Naive B cell (primary cell): ENCODE measurements around the gene ANGEL2. TPM values are rescaled to one million over a fixed set of nuclear protein-coding genes. Genes with fewer than 3 reads are reported as not detected.
A peak's percentile ranks its signal among the peaks of the same experiment; 100 is the strongest.

Experiments used
- ATAC-seq, 2 donors: fragments of 150-1000 bp; cut with Tn5 transposase; 2 replicates each; pipeline ENCODE4 v1.10.0; 2021; ENCODE audit warnings: low read depth in 2 of 2, mild to moderate bottlenecking in 2 of 2, moderate library complexity in 2 of 2
- DNase-seq: peaks from one replicate; pipeline ENCODE4 v3.0.0; 2022
- H3K27ac Mint-ChIP-seq, 6 donors: one replicate each; pipeline ENCODE4 v1.8.0; 2020 to 2022; ENCODE audit warnings: mild to moderate bottlenecking in 6 of 6, mixed read lengths in 6 of 6, moderate library complexity in 5 of 6, inconsistent platforms in 2 of 6
- H3K27me3 Mint-ChIP-seq, 3 donors: one replicate each; pipeline ENCODE4 v1.8.0; 2021 to 2022; ENCODE audit warnings: mixed read lengths in 3 of 3, mild to moderate bottlenecking in 1 of 3
- H3K36me3 Mint-ChIP-seq, 2 donors: one replicate each; pipeline ENCODE4 v1.8.0; 2020 to 2022; ENCODE audit warnings: mixed read lengths in 2 of 2, inconsistent platforms in 1 of 2, mild to moderate bottlenecking in 1 of 2
- H3K4me1 Mint-ChIP-seq, 3 donors: one replicate each; pipeline ENCODE4 v1.8.0; 2020 to 2022; ENCODE audit warnings: mixed read lengths in 3 of 3, inconsistent platforms in 1 of 3, mild to moderate bottlenecking in 1 of 3, moderate library complexity in 1 of 3
- H3K4me3 Mint-ChIP-seq, 8 donors: one replicate each; pipeline ENCODE4 v1.8.0; 2020 to 2022; ENCODE audit warnings: mild to moderate bottlenecking in 8 of 8, mixed read lengths in 8 of 8, moderate library complexity in 8 of 8, inconsistent platforms in 2 of 8
- H3K9me3 Mint-ChIP-seq, 7 donors: one replicate each; pipeline ENCODE4 v1.8.0; 2020 to 2022; ENCODE audit warnings: mixed read lengths in 7 of 7, mild to moderate bottlenecking in 5 of 7, inconsistent platforms in 2 of 7, moderate library complexity in 1 of 7
- polyA plus RNA-seq, 6 donors: library from polyadenylated mRNA; unstranded; fragments of 300-500 nt; fragmentation: Illumina TruSeq; gene quantifications; one replicate each; pipeline ENCODE4 v1.2.3, GENCODE V29; 2021; ENCODE audit warnings: low read depth in 6 of 6

The ANGEL2 gene, protein sequence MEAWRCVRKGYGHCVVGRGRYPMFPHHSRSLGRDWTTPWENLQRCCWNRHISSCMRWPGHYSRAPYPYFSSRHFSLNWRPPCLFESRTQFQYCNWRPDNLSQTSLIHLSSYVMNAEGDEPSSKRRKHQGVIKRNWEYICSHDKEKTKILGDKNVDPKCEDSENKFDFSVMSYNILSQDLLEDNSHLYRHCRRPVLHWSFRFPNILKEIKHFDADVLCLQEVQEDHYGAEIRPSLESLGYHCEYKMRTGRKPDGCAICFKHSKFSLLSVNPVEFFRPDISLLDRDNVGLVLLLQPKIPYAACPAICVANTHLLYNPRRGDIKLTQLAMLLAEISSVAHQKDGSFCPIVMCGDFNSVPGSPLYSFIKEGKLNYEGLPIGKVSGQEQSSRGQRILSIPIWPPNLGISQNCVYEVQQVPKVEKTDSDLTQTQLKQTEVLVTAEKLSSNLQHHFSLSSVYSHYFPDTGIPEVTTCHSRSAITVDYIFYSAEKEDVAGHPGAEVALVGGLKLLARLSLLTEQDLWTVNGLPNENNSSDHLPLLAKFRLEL
- polyA plus RNA-seq: 10 to 100 TPM; 24.5 to 43.0 (median 31.9) TPM

DNA sequence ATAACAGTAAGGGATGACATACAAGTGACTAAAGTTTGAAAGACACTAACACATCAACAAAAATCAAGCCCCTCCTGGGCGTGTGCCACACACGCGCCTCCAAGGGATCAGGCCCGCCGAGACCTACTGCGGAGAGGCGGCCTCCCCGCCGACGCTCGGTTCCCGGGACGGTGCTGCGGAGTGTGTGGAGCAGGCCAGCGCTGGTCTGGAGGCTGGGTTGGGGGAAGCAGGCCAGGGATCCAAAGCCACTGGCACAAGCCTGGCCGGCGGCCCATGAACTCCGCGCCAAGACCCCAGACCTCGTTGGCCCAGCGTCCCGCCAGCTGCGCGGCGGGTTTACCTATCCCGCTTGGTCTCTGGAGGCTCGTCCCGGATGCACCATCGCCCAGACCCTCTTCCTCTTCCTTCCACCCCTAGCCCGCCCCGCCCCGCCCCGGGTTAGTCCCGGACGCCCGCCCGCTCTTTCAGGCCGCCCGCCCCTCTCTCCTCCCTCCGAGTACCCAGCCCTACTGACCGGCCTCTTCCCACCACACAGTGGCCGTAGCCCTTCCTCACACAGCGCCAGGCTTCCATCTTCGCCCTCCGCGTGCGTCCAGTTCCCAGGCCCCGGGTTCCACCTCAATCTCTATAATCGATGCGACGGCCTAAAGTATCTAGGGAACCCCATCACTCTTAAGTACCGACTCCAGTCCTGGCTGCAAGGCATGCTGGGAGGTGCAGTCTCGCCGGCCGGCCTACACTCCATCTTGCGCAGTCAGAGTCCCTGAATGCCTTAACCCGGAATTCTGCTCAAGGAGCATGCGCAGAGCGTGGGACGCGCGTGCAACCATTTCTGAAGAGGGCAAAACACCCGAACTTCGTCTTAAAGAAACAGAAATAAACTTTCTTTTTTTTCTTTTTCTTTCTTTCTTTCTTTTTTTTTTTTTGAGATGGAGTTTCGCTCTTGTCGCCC lies at the start of gene ANGEL2:
TSS of gene ANGEL2 (minus strand) at position 769 of the 952 bp plus-strand sequence. CDS start at position 573, 196 bp downstream.
- H3K27me3 Mint-ChIP-seq: peaks cover 0 to 7% (median 0%) of the 10 kb centered on the region in 3 donors
- DNase-seq (peak; percentile 93), ATAC-seq (peak; percentile 96)
- peak within 1 kb of the TSS; percentile 99 to 100 (median 99) for H3K27ac Mint-ChIP-seq
- peak within 1 kb of the TSS; percentile 92 to 100 (median 100) for H3K4me3 Mint-ChIP-seq
- no peaks in the 10 kb centered on the region for H3K9me3 Mint-ChIP-seq
- peaks cover 0 to 8% of the 10 kb centered on the region in 2 donors for H3K36me3 Mint-ChIP-seq
- peaks cover 17 to 23% (median 23%) of the 10 kb centered on the region in 3 donors for H3K4me1 Mint-ChIP-seq

DNA sequence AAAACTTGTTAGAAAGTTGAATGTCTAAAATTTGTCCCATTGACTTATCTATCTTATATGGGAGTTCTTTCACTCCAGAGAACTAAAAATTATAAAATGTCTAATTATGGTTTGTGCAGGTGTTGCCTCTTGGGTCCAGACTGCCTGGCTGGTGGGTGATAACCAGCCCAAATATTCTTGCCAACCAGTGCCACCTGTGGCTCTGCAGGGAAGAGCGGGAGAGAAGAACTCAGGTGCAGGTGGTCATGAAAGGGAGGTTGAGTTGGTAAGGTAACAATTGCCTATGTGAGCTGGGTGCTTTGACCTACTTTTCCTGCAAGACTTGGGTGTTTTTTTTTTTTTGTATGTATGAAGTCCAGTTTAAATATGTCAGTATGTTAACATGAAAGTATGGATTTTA lies 45.6 kb upstream of the ANGEL2 start:
- Mint-ChIP-seq H3K4me3 (no peak overlapping the region), H3K27ac (no peak overlapping the region), H3K9me3 (peaks cover 0 to 2% (median 0%) of the 10 kb centered on the region in 7 donors), H3K27me3 (no peaks in the 10 kb centered on the region), H3K4me1 (peaks cover 11 to 27% (median 12%) of the 10 kb centered on the region in 3 donors), H3K36me3 (no peaks in the 10 kb centered on the region)
- DNase-seq (no peak), ATAC-seq (no peak)

DNA sequence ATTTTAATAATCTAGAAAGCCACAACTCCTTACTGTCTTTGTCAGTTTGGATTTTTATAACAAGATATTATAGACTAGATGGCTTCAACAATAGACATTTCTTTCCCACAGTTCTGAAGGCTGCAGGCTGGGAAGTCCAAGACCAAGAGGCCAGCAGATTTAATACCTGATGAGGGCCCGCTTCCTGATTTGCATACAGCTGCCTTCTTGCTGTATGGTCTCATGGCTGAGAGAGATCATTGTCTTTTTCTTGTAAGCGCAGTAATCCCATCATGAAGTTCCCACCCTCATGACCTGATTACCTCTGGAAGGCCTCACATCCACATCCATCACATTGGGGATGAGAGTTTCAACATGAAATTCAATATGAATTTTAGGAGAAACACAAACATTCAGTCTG lies 45.2 kb upstream of the ANGEL2 start:
- Mint-ChIP-seq H3K9me3 (peaks cover 0 to 2% (median 0%) of the 10 kb centered on the region in 7 donors), H3K27ac (no peak overlapping the region), H3K4me1 (peaks cover 8 to 23% (median 9%) of the 10 kb centered on the region in 3 donors), H3K27me3 (no peaks in the 10 kb centered on the region), H3K36me3 (no peaks in the 10 kb centered on the region), H3K4me3 (no peak overlapping the region)
- DNase-seq (no peak), ATAC-seq (no peak)

DNA sequence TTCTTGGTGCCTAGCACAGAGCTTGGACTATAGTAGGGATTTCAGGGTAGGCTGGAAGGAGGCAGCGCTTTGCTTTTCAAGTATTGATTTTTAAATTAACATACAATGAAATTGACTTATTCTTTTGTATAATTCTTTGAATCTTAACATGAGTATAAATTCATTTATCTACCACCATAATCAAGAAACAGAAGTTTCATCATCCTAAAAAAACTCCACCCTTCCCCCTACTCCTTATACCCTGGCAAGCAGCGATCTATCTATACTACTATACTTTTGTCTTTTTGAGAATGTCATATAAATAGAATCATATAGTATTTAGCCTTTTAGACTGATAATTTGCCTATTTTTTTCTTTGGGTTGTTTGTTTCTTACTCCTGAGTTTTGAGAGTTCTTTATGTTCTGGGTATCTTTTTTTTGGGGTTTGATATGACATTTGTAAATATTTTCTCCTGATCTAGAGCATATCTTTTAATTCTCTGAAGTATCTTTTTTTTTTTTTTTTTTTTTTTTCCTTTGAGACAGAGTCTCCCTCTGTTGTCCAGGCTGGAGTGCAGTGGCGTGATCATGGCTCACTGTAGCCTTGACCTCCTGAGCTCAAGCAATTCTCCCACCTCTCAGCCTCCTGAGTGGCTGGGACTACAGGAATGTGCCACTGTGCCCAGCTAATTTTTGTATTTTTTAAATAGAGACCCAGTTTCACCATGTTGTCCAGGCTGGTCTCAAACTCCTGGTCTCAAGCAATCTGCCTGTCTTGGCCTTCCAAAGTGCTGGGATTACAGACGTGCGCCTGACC lies 41.8 kb upstream of the ANGEL2 start:
- Mint-ChIP-seq H3K4me1 (peaks cover 10 to 22% (median 12%) of the 10 kb centered on the region in 3 donors), H3K4me3 (no peak overlapping the region), H3K27me3 (no peaks in the 10 kb centered on the region), H3K27ac (peak overlapping the region in 1 of 6 donors; percentile 22), H3K36me3 (no peaks in the 10 kb centered on the region), H3K9me3 (peaks cover 0 to 2% (median 0%) of the 10 kb centered on the region in 7 donors)
- ATAC-seq: no peak
- DNase-seq: no peak

DNA sequence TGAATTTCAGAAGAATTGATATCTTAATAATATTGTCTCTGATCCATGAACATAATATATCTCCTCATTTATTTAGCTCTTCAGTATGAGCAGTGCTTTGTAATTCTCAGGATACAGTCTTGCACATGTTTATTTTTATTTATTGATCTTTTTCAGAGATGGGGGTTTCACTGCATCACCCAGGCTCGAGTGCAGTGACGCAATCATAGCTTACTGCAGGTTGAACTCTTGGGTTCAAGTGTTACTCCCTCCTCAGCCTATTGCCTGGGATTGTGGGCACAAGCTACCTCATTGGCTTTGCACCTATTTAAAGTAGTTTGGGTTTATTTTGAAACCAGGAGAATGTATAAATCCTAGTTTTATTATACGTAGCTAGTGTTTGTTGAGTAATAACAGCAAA lies 40.1 kb upstream of the ANGEL2 start:
- DNase-seq (no peak), ATAC-seq (no peak)
- H3K4me3 Mint-ChIP-seq: no peak overlapping the region
- peaks cover 0 to 2% (median 0%) of the 10 kb centered on the region in 7 donors for H3K9me3 Mint-ChIP-seq
- H3K27me3 Mint-ChIP-seq: no peaks in the 10 kb centered on the region
- peaks cover 13 to 27% (median 22%) of the 10 kb centered on the region in 3 donors for H3K4me1 Mint-ChIP-seq
- no peak overlapping the region for H3K27ac Mint-ChIP-seq
- peaks cover 0 to 1% of the 10 kb centered on the region in 2 donors for H3K36me3 Mint-ChIP-seq

DNA sequence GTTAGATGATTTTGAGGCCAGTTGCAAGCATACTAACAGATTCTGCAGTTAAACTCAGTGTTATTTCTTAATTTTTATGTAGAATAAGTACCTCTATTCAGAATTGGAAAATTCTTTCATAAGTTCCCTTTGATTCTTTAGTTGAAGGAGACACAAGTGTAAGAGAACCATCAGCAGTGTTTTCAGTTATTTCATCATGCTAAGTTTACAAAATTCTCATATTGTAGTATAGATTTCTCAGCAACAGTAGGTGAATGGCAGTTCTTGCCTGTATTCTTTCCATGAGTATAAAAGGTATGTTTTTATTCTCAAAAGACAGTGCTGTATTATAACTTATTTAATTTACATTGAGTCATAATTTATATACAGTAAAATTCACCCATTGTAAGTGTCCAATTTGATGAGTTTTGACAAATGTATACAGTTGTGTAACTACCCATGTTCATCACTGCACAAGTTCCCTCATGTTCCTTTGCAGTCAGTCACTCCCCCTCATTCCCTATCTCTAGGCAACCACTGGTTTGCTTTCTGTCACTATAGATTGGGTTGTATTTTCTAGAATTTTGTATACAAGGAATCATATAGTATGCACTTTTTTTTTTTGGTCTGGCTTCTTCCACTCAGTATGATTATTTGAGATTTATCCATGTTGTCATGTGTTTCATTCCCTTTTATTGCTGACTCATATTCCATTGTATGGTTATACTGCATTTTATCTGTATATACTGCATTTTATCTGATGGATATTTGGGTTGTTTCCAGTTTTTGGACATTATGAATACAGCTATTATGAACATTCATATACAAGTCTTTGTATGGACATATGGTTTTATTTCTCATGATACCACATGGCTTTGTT lies 39.3 kb upstream of the ANGEL2 start:
- Mint-ChIP-seq H3K9me3 (peaks cover 0 to 6% (median 1%) of the 10 kb centered on the region in 7 donors), H3K27me3 (no peaks in the 10 kb centered on the region), H3K4me3 (peak overlapping the region in 1 of 8 donors; percentile 4), H3K36me3 (peaks cover 5 to 9% of the 10 kb centered on the region in 2 donors), H3K4me1 (peaks cover 21 to 33% (median 30%) of the 10 kb centered on the region in 3 donors), H3K27ac (no peak overlapping the region)
- ATAC-seq (no peak), DNase-seq (no peak)

DNA sequence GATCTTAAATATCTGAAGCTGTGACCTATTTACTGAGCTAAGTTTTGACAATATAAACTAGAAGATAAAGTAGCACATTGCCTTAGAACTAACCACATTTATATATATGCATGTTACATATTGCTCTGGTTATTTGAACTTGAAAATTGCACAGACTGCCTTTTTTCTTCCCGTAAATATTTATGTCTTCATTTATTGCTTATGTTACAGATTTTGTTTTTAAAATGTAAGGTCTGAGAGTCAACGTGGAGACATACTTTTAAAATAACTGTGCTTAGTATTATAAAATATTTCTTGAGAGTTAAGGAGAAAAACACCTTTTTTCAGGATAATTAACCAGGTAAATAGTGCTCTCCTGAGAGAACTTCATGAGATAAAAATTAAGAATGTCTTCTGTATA lies 38.5 kb upstream of the ANGEL2 start:
- H3K9me3 Mint-ChIP-seq: peaks cover 0 to 6% (median 3%) of the 10 kb centered on the region in 7 donors
- H3K27ac Mint-ChIP-seq: no peak overlapping the region
- H3K4me3 Mint-ChIP-seq: no peak overlapping the region
- H3K4me1 Mint-ChIP-seq: peaks cover 23 to 31% (median 29%) of the 10 kb centered on the region in 3 donors
- H3K36me3 Mint-ChIP-seq: peaks cover 5 to 15% of the 10 kb centered on the region in 2 donors
- ATAC-seq (no peak), DNase-seq (no peak)
- H3K27me3 Mint-ChIP-seq: peaks cover 4 to 5% (median 4%) of the 10 kb centered on the region in 3 donors

DNA sequence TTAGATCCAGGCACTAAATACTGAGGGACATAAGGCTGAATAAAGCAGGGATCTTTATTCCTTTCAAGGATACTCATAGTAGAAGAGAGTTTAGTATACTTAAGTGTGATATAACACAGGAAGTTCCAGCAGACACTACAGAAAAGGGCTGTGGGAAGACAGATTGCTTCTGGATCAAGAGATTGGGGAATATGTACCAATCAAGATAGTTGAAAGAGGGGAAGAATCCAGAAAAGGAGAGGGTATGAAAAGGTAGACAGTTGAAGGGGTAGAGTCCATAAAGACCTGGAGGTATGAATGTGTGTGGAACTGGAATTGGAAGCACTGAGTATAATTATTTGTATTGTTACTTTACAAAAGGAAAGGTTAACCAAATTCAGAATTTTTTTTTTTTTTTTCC lies 37.8 kb upstream of the ANGEL2 start:
- H3K4me1 Mint-ChIP-seq: peaks cover 23 to 31% (median 28%) of the 10 kb centered on the region in 3 donors
- peak overlapping the region in 2 of 8 donors; percentile 13 to 80 for H3K4me3 Mint-ChIP-seq
- ATAC-seq: no peak

DNA sequence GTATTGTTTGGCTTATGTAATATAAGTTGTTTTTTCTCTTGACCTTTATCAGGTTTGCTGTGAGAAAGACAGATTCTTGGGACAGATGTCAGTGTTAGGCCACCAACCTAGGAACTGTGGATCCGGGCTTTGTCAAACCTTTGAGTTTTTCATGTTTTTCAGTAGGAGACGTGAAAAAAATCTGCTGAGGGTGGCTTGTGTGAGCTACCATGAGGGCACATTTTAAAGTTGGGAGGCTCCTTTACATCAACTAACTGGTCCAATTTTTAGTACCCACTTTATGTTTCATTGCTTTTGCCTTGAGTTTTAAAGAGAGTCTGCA lies 36.2 kb upstream of the ANGEL2 start:
- DNase-seq (no peak), ATAC-seq (no peak)
- Mint-ChIP-seq H3K27ac (peak overlapping the region in 2 of 6 donors; percentile 92 to 95), H3K4me1 (peaks cover 23 to 30% (median 28%) of the 10 kb centered on the region in 3 donors), H3K36me3 (peaks cover 11 to 34% of the 10 kb centered on the region in 2 donors), H3K27me3 (peaks cover 19 to 27% (median 25%) of the 10 kb centered on the region in 3 donors), H3K9me3 (peaks cover 0 to 8% (median 4%) of the 10 kb centered on the region in 7 donors), H3K4me3 (peak overlapping the region; percentile 86 to 98 (median 94))

More for the DNA sequence above, 37.8 kb upstream of the ANGEL2 start:
- H3K27ac Mint-ChIP-seq: no peak overlapping the region
- H3K9me3 Mint-ChIP-seq: peaks cover 0 to 8% (median 4%) of the 10 kb centered on the region in 7 donors
- DNase-seq: no peak
- H3K36me3 Mint-ChIP-seq: peaks cover 5 to 21% of the 10 kb centered on the region in 2 donors
- peaks cover 9 to 12% (median 11%) of the 10 kb centered on the region in 3 donors for H3K27me3 Mint-ChIP-seq

DNA sequence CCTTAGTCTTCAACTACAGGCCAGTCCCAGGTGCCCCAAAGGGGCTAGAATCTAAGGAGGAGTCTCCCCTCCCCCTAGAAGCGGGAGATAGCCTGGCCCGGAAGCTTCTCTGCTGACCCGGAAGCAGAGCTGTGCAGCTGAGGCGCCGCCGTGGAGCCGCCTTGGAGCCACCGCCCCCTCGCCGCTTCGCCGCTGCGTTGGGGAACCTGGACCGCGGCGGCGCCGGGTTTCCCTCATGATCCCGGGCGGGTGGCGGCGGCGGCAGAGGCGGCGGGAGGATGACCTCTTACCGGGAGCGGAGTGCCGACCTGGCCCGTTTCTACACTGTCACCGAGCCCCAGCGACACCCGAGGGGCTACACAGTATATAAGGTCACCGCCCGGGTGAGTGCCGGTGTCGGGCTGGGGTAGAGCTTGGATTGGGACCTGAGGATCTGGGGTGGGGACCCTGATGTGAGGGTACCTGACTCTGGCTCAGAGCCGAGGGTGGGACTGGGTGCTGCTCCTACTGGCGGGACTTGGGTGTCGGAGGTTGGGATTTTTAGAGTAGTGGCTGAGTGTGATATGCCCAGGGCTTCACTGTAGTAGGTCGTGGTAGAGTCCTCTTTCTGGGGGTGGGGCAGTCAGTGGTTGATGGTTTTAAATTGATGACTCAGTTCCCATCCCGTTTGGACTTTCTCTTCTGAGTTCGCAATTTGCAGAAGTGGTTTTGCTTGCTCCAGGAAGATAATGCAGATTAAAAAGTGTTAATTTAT lies 35.6 kb upstream of the ANGEL2 start, which contains the start of gene RPS6KC1:
TSS of gene RPS6KC1 (plus strand) at position 115 of the 754 bp plus-strand sequence. CDS start at position 279, 164 bp downstream.
- Mint-ChIP-seq H3K4me1 (peaks cover 23 to 28% (median 25%) of the 10 kb centered on the region in 3 donors), H3K4me3 (peak within 1 kb of the TSS; percentile 86 to 98 (median 94)), H3K9me3 (peaks cover 0 to 8% (median 4%) of the 10 kb centered on the region in 7 donors), H3K27me3 (peaks cover 21 to 31% (median 27%) of the 10 kb centered on the region in 3 donors), H3K27ac (peak within 1 kb of the TSS; percentile 92 to 96 (median 94)), H3K36me3 (peaks cover 11 to 34% of the 10 kb centered on the region in 2 donors)
- peak; percentile 98 for ATAC-seq
- DNase-seq: peak; percentile 73

DNA sequence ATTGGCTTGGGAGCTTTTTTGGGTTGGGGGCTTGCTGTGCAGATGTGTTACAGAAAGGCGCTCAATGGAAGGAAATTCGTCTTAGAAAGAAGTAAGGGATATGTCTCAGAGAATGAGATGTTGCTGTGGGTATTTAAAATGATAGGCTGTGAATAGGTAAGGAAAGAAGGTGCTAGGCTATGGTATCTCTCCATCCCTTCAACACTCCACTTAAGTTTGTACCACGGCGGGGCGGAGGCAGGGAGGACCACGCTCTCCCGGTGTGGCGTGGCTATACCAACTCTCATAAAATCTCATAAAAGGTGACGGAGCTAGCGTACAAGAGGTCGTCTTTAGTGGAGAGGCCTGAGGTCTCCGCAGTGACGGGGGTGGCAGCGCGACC lies 35.1 kb upstream of the ANGEL2 start:
- Mint-ChIP-seq H3K36me3 (peaks cover 11 to 34% of the 10 kb centered on the region in 2 donors), H3K4me3 (peak overlapping the region; percentile 86 to 98 (median 94)), H3K27ac (peak overlapping the region; percentile 76 to 96 (median 94)), H3K4me1 (peaks cover 23 to 28% (median 25%) of the 10 kb centered on the region in 3 donors), H3K9me3 (peaks cover 0 to 8% (median 4%) of the 10 kb centered on the region in 7 donors), H3K27me3 (peaks cover 23 to 36% (median 30%) of the 10 kb centered on the region in 3 donors)
- no peak for DNase-seq
- ATAC-seq: peak; percentile 24
